ENCODE data around the gene NEURL4. TPM values are rescaled to one million over a fixed set of nuclear protein-coding genes. Genes with fewer than 3 reads are reported as not detected.

NEURL4 gene
- total RNA-seq, 2 donors from 2014 or later: 24.4 to 45.3 TPM

DNA sequence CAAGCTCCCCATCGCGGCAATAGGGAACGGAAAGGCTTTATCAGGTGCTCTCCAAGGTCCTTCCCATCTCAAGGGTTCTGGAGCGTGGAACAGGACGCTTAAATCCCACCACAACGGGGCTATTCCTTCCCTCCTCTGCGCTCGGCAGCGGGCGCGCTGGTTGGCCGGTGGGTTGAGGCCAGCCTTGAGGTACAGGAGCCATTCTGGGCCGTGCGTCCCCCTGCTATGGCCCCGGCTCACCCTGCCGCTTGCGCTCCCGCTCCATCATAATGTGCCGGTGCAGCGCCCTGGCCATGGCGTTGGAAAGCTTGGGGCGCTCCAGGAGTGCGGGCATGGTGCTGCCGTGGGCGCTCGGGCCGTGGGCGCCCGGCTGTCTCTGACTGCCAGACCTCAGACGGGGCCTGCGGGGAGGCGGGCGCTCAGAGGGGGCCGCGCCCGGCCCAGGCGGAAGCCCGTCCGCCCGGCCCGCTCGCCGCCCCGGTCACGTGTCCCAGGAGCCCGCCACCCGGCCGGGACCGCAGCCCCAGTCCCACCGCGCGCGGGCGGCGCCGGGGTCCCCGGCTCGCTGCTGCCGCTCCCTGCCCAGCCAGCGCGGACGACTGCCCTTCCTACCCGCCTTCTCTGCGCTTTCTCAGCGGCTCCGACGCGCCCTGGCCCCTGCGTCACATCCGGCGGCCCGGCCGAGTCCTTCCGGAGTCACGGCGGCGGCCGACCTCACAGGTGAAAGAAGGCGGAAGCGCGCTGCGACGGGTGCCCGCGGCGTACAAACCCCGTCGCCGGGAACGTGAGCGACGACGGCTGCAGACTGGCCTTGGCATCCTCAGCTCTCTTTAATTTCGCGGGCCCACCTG lies 14.2 kb downstream of the NEURL4 start, which contains the start of gene GPS2:
Gene GPS2, minus strand, starts transcription at position 642 of the 851 bp plus-strand sequence. Its CDS starts 308 bp downstream, at position 334.
- H3K27me3 ChIP-seq (replicated peaks; ENCODE audit: insufficient read depth): no peaks in the 10 kb centered on the region
- H3K4me3 ChIP-seq: peak within 1 kb of the TSS; percentile 99
- DNase-seq (ENCODE audit: low spot score) (peak; percentile 75), ATAC-seq (ENCODE audit: insufficient number of reproducible peaks, low FRiP score, low read depth) (peak; percentile 58)
- TF ChIP-seq, protein P1, sequence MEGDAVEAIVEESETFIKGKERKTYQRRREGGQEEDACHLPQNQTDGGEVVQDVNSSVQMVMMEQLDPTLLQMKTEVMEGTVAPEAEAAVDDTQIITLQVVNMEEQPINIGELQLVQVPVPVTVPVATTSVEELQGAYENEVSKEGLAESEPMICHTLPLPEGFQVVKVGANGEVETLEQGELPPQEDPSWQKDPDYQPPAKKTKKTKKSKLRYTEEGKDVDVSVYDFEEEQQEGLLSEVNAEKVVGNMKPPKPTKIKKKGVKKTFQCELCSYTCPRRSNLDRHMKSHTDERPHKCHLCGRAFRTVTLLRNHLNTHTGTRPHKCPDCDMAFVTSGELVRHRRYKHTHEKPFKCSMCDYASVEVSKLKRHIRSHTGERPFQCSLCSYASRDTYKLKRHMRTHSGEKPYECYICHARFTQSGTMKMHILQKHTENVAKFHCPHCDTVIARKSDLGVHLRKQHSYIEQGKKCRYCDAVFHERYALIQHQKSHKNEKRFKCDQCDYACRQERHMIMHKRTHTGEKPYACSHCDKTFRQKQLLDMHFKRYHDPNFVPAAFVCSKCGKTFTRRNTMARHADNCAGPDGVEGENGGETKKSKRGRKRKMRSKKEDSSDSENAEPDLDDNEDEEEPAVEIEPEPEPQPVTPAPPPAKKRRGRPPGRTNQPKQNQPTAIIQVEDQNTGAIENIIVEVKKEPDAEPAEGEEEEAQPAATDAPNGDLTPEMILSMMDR (IDR thresholded peaks at IDR 0.05): no peak
- peaks cover 22 to 40% of the 10 kb centered on the region in 2 donors for H3K4me1 ChIP-seq (ENCODE audit: control insufficient read depth in 1 of 2, low read depth in 2 of 2)
- peak within 1 kb of the TSS; percentile 90 to 98 for H3K27ac ChIP-seq
- peaks cover 61% of the 10 kb centered on the region for H3K36me3 ChIP-seq
- no peaks in the 10 kb centered on the region for H3K9me3 ChIP-seq

DNA sequence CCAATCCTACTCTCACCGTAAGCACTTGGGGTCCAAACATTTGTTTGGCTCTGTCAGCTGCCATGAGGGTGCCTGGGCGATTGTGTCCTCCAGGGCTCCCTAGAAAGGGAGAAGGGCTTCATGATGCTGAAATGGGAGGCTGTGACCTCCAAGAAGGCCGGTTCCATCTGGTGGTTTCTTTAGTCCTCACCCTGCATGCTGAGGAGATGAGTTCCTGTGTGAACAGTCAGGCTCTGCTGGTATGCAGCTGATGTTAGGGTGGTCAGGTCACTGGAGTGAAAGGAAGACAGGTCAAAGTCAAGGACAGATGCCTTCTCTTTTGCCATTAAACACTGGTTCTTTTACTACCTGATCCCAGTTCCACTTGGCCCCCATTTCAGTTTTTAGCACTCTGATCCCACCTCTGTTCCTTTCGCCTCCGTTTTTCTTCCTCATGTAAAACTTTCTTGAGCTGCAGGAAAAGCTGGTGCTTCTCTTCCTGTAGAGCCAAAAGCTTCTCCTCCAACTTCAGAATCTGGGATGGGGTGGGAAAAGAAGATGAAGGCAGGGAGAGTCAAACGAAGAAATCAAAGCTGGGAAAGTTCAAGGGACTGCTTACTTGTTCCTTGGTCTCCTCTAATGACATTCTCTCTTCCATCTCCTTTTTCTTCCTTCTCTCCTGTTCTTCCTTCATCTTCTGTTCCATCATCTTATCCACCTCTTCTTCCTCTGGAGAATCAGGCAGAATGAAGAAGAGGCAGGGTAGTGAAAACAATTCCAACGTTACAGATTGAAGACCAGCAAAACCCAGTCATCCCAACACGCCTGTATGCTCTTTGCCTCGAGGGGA lies 15.0 kb downstream of the NEURL4 start:
- Histone ChIP-seq H3K4me1 (ENCODE audit: control insufficient read depth in 1 of 2, low read depth in 2 of 2) (peaks cover 30 to 48% of the 10 kb centered on the region in 2 donors), H3K27ac (peak overlapping the region; percentile 90 to 98), H3K27me3 (replicated peaks; ENCODE audit: insufficient read depth) (no peaks in the 10 kb centered on the region), H3K9me3 (no peaks in the 10 kb centered on the region), H3K4me3 (peak overlapping the region; percentile 99), H3K36me3 (peaks cover 66% of the 10 kb centered on the region)
- no peak for DNase-seq (ENCODE audit: low spot score)
- ATAC-seq (ENCODE audit: insufficient number of reproducible peaks, low FRiP score, low read depth): no peak
- TF ChIP-seq, protein P1 (IDR thresholded peaks at IDR 0.05): no peak

- DNase-seq (ENCODE audit: low spot score) (no peak), ATAC-seq (ENCODE audit: insufficient number of reproducible peaks, low FRiP score, low read depth) (no peak)
- H3K27ac ChIP-seq: no peak overlapping the region
- H3K4me3 ChIP-seq: no peak overlapping the region
- H3K4me1 ChIP-seq (ENCODE audit: control insufficient read depth in 1 of 2, low read depth in 2 of 2): peaks cover 31 to 57% of the 10 kb centered on the region in 2 donors
- TF ChIP-seq, protein P1 (IDR thresholded peaks at IDR 0.05): peak; percentile 13
- peaks cover 58% of the 10 kb centered on the region for H3K36me3 ChIP-seq
- no peaks in the 10 kb centered on the region for H3K27me3 ChIP-seq (replicated peaks; ENCODE audit: insufficient read depth)
- no peaks in the 10 kb centered on the region for H3K9me3 ChIP-seq
Measured at GRCh38 chr17:7313088-7313889, 15.8 kb downstream of the NEURL4 start.

DNA sequence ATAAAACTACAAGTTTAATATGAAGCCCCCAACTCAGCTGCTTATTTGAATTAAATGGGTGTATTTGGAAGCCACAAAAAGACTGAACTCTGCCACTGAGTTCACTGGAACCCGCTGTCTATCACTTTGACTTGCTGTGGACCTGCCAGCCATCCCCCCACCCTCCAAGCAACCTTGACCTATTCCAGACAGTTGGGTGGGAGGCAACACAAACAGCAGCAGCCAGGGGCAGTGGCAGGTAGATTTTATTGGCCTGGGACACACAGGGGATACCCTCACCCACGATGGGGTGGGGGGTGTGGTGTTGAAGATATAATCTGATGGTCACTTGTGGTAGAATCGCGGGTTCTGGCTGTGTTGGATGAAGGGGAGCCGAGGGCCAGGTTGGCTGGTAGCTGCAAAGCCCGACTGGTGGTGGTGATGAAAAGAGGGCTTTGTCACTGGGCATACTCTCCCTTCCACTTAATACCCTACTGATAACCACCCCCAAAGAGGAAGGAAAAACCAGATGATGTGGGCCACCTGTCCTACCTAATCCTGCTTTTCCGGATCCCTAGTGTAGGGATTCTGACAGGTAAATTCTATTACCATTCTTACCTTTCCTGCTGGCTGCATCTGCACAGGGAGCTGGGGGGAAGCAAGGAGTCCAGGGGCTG lies 16.6 kb downstream of the NEURL4 start:
- TF ChIP-seq, protein P1 (IDR thresholded peaks at IDR 0.05): no peak
- Histone ChIP-seq H3K4me3 (no peak overlapping the region), H3K4me1 (ENCODE audit: control insufficient read depth in 1 of 2, low read depth in 2 of 2) (peaks cover 31 to 57% of the 10 kb centered on the region in 2 donors), H3K27ac (no peak overlapping the region), H3K36me3 (peaks cover 52% of the 10 kb centered on the region), H3K27me3 (replicated peaks; ENCODE audit: insufficient read depth) (no peaks in the 10 kb centered on the region), H3K9me3 (no peaks in the 10 kb centered on the region)
- no peak for ATAC-seq (ENCODE audit: insufficient number of reproducible peaks, low FRiP score, low read depth)
- DNase-seq (ENCODE audit: low spot score): no peak

Measured in thoracic aorta (tissue), 2 donors.